Activated CD8-positive, alpha-beta memory T cell treated with anti-CD3 and anti-CD28 coated beads, Interleukin-2, amount 10 ng/mL, durations not matched to agents 7 days and 5 days (primary cell): ENCODE measurements around the gene TNPO3. TPM values are rescaled to one million over a fixed set of nuclear protein-coding genes. Genes with fewer than 3 reads are reported as not detected.
A peak's percentile ranks its signal among the peaks of the same experiment; 100 is the strongest.

Experiments
- ATAC-seq: fragments of 150-1000 bp; cut with Tn5 transposase; one replicate; pipeline ENCODE4 v1.10.0; 2021; ENCODE audit warnings: moderate library complexity
- CTCF ChIA-PET: fragments of 350-600 bp; sonication (Branson Sonifier 250); formaldehyde crosslinking; loops from one replicate; lab custom pipeline; 2021; ENCODE audit warnings: antibody characterized with exemption; lab: Charles Lee
- DNase-seq: peaks from one replicate; pipeline ENCODE4 v3.0.0-alpha.2; 2020
- H3K27ac Mint-ChIP-seq: one replicate; pipeline ENCODE4 v1.8.0; 2021; ENCODE audit warnings: mild to moderate bottlenecking, mixed read lengths
- H3K27me3 Mint-ChIP-seq: one replicate; pipeline ENCODE4 v1.8.0; 2021; ENCODE audit warnings: mixed read lengths
- H3K36me3 Mint-ChIP-seq: one replicate; pipeline ENCODE4 v1.8.0; 2021; ENCODE audit warnings: mild to moderate bottlenecking, mixed read lengths
- H3K4me1 Mint-ChIP-seq: one replicate; pipeline ENCODE4 v1.8.0; 2021; ENCODE audit warnings: mixed read lengths
- H3K4me3 Mint-ChIP-seq: one replicate; pipeline ENCODE4 v1.8.0; 2021; ENCODE audit warnings: mild to moderate bottlenecking, moderate library complexity, mixed read lengths
- H3K9me3 Mint-ChIP-seq: one replicate; pipeline ENCODE4 v1.8.0; 2022; ENCODE audit warnings: low read depth, mixed read lengths
- total RNA-seq, 2 experiments: library from RNA; stranded (reverse); gene quantifications; one replicate each; pipeline ENCODE4 v1.2.3, GENCODE V29; 2021

The TNPO3 gene
- total RNA-seq, 2 experiments from 2014 or later: 51.9 to 55.8 TPM

DNA sequence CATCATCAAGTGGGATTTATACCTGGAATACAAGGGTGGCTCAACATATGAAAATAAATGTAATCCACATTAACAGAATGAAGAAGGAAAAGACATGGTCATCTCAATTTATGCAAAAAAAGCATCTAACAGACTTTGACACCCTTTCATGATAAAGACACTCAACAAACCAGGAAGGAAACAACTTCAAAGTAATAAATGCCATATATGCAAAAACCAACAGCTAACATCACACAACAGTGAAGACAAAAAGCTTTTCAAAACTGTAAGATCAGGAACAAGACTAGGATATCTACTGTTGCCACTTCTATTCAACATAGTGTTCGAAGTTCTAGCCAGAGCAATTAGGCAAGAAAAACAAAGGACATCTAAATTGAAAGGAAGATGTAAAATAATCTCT lies 22.9 kb downstream of the TNPO3 start:
- no peak overlapping the region for H3K4me3 Mint-ChIP-seq
- CTCF ChIA-PET: interaction anchor here (1.4 kb wide), 1 partner anchor 60 kb away, joined by 5 read pairs; no protein-coding TSS in a partner anchor
- H3K27me3 Mint-ChIP-seq: no peaks in the 10 kb centered on the region
- peaks cover 3% of the 10 kb centered on the region for H3K4me1 Mint-ChIP-seq
- DNase-seq (no peak), ATAC-seq (no peak)
- peaks cover 65% of the 10 kb centered on the region for H3K36me3 Mint-ChIP-seq
- H3K9me3 Mint-ChIP-seq: no peaks in the 10 kb centered on the region
- no peak overlapping the region for H3K27ac Mint-ChIP-seq

- no peak for DNase-seq
- no peaks in the 10 kb centered on the region for H3K27me3 Mint-ChIP-seq
- no peak overlapping the region for H3K4me3 Mint-ChIP-seq
- CTCF ChIA-PET: no interaction called here
- H3K36me3 Mint-ChIP-seq: peaks cover 58% of the 10 kb centered on the region
- H3K27ac Mint-ChIP-seq: no peak overlapping the region
- no peak for ATAC-seq
- H3K4me1 Mint-ChIP-seq: peaks cover 3% of the 10 kb centered on the region
- no peaks in the 10 kb centered on the region for H3K9me3 Mint-ChIP-seq
Observed at GRCh38 chr7:129030440-129030839, 24.5 kb downstream of the TNPO3 start.

DNA sequence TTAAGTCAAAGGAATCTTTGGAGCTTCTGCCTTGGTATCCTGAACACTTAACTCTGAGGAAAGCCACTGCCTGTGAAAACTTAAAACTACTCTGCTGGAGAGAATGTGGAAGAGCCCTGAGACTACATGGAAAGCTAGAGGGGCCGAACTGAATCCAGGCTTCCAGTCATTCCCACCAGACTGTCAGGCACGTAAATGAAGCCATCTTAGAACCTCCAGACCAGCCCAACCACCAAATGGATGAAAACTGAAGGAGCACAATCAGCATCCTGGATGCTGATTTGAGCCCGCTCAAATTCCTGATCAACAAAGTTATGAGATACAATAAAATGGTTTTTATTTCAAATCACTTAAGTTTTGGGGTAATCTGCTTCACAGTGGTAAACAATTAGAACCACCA lies 30.8 kb downstream of the TNPO3 start:
- peaks cover 20% of the 10 kb centered on the region for H3K4me1 Mint-ChIP-seq
- H3K4me3 Mint-ChIP-seq: no peak overlapping the region
- CTCF ChIA-PET: interaction anchor here (1.0 to 1.4 kb wide), 3 partner anchors 17 to 67 kb away, joined by 3 read pairs; no protein-coding TSS in a partner anchor
- H3K27me3 Mint-ChIP-seq: no peaks in the 10 kb centered on the region
- ATAC-seq: no peak
- H3K27ac Mint-ChIP-seq: no peak overlapping the region
- DNase-seq: no peak
- peaks cover 19% of the 10 kb centered on the region for H3K36me3 Mint-ChIP-seq
- H3K9me3 Mint-ChIP-seq: no peaks in the 10 kb centered on the region

DNA sequence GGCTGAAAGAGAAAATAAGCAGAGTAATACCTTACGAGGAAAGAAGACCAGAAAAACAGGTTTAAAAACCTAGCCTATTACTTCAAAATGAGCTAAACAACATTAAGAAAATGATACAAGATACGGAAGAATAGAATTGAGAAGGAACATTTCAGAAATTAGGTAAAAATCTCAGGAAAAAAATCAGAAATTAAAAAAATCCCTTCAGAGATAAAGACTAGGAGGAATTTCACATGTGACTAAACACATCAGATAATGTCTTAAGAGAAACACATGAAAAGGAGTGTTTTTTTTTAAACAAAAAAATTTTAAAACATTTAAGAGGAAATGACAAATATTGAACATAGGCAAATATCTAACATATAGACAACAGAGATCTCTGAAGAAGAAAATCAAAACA lies 33.3 kb downstream of the TNPO3 start:
- no peaks in the 10 kb centered on the region for H3K9me3 Mint-ChIP-seq
- peaks cover 13% of the 10 kb centered on the region for H3K36me3 Mint-ChIP-seq
- H3K27ac Mint-ChIP-seq: no peak overlapping the region
- DNase-seq: no peak
- no peak for ATAC-seq
- H3K4me3 Mint-ChIP-seq: no peak overlapping the region
- CTCF ChIA-PET: no interaction called here
- no peaks in the 10 kb centered on the region for H3K27me3 Mint-ChIP-seq
- peaks cover 18% of the 10 kb centered on the region for H3K4me1 Mint-ChIP-seq

- no peak overlapping the region for H3K4me3 Mint-ChIP-seq
- H3K9me3 Mint-ChIP-seq: no peaks in the 10 kb centered on the region
- no peaks in the 10 kb centered on the region for H3K27me3 Mint-ChIP-seq
- CTCF ChIA-PET: interaction anchor here (2.2 to 2.7 kb wide), 2 partner anchors 8 to 74 kb away, joined by 5 to 11 read pairs; no protein-coding TSS in a partner anchor
- no peak for ATAC-seq
- peaks cover 36% of the 10 kb centered on the region for H3K36me3 Mint-ChIP-seq
- peaks cover 10% of the 10 kb centered on the region for H3K4me1 Mint-ChIP-seq
- H3K27ac Mint-ChIP-seq: no peak overlapping the region
- DNase-seq: no peak
Observed at GRCh38 chr7:129017933-129018538, 36.9 kb downstream of the TNPO3 start.

DNA sequence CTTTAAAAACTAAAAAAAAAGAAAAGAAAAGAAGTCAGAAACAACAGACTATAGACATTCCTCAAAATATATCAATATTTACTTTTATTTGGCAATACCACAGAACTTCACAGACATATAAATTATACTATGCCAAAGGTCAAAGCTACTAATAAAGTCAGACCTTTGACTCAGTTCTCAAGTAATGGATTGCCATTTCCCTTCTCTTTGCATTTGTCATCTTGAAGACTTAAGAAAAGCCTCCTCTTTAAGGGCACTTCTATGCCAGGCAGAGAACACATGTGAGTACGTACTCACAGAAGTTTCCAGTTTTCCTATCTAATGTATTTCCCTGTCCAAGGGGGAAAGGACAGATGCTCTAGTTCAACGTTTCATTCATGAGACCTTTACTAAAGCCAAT lies 37.6 kb downstream of the TNPO3 start:
- Mint-ChIP-seq H3K9me3 (no peaks in the 10 kb centered on the region), H3K27me3 (no peaks in the 10 kb centered on the region)
- ATAC-seq: no peak

GRCh38 chr7:129014501-129015101 lies 40.3 kb downstream of the TNPO3 start:
- ATAC-seq (no peak), DNase-seq (no peak)
- Mint-ChIP-seq H3K4me3 (no peak overlapping the region), H3K4me1 (peaks cover 12% of the 10 kb centered on the region), H3K27ac (no peak overlapping the region), H3K36me3 (peaks cover 50% of the 10 kb centered on the region), H3K9me3 (no peaks in the 10 kb centered on the region), H3K27me3 (no peaks in the 10 kb centered on the region)
- CTCF ChIA-PET: no interaction called here

More for the DNA sequence above, 37.6 kb downstream of the TNPO3 start:
- Mint-ChIP-seq H3K36me3 (peaks cover 40% of the 10 kb centered on the region), H3K4me1 (peaks cover 10% of the 10 kb centered on the region), H3K4me3 (no peak overlapping the region), H3K27ac (no peak overlapping the region)
- CTCF ChIA-PET: interaction anchor here (2.7 kb wide), 1 partner anchor 74 kb away, joined by 11 read pairs; no protein-coding TSS in a partner anchor
- DNase-seq: no peak

DNA sequence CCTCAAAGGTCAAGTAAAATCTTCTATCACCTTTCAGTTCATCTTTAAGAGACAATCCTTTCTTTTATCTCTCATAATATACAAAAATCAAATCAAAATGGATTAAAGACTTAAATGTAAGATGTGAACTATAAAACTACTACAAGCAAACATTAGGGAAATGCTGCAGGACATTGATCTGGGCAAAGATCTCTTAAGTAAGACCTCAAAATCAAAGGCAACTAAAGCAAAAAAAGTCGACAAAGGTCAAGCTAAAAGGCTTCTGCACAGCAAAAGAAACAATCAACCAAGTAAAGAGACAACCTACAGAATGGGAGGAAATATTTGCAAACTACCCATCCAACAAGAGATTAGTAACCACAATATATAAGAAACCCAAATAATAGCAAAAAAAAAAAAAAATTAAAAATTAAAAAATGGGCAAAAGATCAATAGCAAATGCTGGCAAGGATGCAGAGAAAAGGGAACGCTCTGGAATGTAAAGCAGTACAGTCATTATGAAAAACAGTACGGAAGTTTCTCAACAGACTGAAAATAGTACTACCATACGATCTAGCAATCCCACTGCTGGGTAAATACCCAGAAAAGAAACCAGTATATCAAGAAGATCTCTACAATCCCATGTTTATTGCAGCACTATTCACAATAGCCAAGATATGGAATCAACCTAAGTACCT lies 41.7 kb downstream of the TNPO3 start:
- CTCF ChIA-PET: no interaction called here
- no peak overlapping the region for H3K4me3 Mint-ChIP-seq
- H3K27ac Mint-ChIP-seq: no peak overlapping the region
- no peak for DNase-seq
- H3K36me3 Mint-ChIP-seq: peaks cover 61% of the 10 kb centered on the region
- peaks cover 23% of the 10 kb centered on the region for H3K4me1 Mint-ChIP-seq
- H3K9me3 Mint-ChIP-seq: no peaks in the 10 kb centered on the region
- ATAC-seq: no peak
- H3K27me3 Mint-ChIP-seq: no peaks in the 10 kb centered on the region

DNA sequence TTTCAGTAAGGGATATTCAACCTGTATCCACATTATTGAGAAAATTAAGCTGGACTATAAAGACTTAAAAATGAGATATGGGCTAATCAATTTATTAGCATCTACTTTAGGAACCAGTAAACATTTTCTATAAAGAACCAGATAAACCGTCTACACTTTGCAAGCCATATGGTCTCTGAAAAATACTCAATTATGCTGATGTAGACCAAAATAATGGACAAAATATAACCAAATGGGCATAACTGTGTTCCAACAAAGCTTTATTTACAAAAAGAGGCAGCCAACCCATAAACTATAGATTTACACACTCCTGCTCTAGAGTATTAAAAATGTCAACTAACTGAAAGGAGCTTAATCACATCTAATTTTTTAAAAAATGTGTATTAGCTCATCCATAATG lies 42.3 kb downstream of the TNPO3 start:
- Mint-ChIP-seq H3K4me3 (no peak overlapping the region), H3K27ac (no peak overlapping the region), H3K27me3 (no peaks in the 10 kb centered on the region), H3K9me3 (no peaks in the 10 kb centered on the region), H3K4me1 (peaks cover 25% of the 10 kb centered on the region), H3K36me3 (peaks cover 63% of the 10 kb centered on the region)
- CTCF ChIA-PET: no interaction called here
- DNase-seq: no peak
- ATAC-seq: no peak

DNA sequence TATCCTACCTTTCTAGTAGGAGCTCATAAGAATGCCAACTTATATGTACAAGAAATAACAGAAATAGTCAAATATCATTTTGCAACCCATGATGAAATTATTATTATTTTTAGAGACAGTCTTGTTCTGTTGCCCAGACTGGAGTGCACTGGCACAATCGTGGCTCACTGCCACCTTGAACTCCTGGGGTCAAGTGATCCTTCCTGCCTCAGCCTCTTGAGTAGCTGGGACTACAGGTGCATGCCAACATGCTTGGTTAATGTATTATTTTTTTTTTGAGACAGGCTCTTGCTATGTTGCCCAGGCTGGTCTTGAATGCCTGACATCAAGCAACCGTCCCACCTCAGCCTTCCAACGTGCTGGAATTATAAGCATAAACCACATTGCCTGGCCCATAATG lies 44.8 kb downstream of the TNPO3 start:
- Mint-ChIP-seq H3K36me3 (peaks cover 63% of the 10 kb centered on the region), H3K27ac (no peak overlapping the region), H3K4me1 (peaks cover 31% of the 10 kb centered on the region), H3K27me3 (no peaks in the 10 kb centered on the region), H3K9me3 (no peaks in the 10 kb centered on the region), H3K4me3 (no peak overlapping the region)
- ATAC-seq (no peak), DNase-seq (no peak)
- CTCF ChIA-PET: interaction anchor here (2.2 kb wide), 1 partner anchor 9 kb away, joined by 5 read pairs; no protein-coding TSS in a partner anchor

- H3K4me3 Mint-ChIP-seq: no peak overlapping the region
- CTCF ChIA-PET: interaction anchor here (1.3 to 2.2 kb wide), 2 partner anchors 10 to 82 kb away, joined by 5 to 7 read pairs; no protein-coding TSS in a partner anchor
- no peaks in the 10 kb centered on the region for H3K9me3 Mint-ChIP-seq
- DNase-seq: peak; percentile 40
- H3K27me3 Mint-ChIP-seq: no peaks in the 10 kb centered on the region
- H3K4me1 Mint-ChIP-seq: peaks cover 31% of the 10 kb centered on the region
- no peak overlapping the region for H3K27ac Mint-ChIP-seq
- no peak for ATAC-seq
- H3K36me3 Mint-ChIP-seq: peaks cover 62% of the 10 kb centered on the region
Observed at GRCh38 chr7:129009437-129009836, 45.5 kb downstream of the TNPO3 start.

- ATAC-seq (peak; percentile 23), DNase-seq (no peak)
- CTCF ChIA-PET: interaction anchor here (1.3 to 2.2 kb wide), 2 partner anchors 10 to 83 kb away, joined by 5 to 7 read pairs; no protein-coding TSS in a partner anchor
- no peaks in the 10 kb centered on the region for H3K9me3 Mint-ChIP-seq
- H3K27ac Mint-ChIP-seq: peak overlapping the region; percentile 71
- H3K4me3 Mint-ChIP-seq: no peak overlapping the region
- no peaks in the 10 kb centered on the region for H3K27me3 Mint-ChIP-seq
- H3K4me1 Mint-ChIP-seq: peaks cover 31% of the 10 kb centered on the region
- H3K36me3 Mint-ChIP-seq: peaks cover 62% of the 10 kb centered on the region
Observed at GRCh38 chr7:129008645-129009414, 46.1 kb downstream of the TNPO3 start.

DNA sequence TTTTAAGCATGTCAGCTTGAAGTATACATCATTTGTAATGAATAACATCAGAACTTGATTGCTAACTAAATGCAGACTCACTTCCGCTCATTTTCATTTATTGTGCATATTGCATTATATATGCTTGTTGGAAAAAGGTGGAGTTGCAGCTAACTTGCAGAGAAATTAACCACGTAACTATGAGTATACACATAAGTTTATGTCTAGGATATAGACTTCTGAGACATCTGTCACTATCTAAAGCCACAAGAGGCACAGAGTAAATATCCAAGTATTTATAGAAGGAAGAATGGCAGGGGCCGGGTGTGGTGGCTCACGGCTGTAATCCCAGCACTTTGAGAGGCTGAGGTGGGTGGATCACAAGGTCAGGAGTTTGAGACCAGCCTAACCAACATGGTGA lies 47.3 kb downstream of the TNPO3 start:
- CTCF ChIA-PET: interaction anchor here (0.6 to 0.9 kb wide), 3 partner anchors 16 to 84 kb away, joined by 3 read pairs; no protein-coding TSS in a partner anchor
- peaks cover 54% of the 10 kb centered on the region for H3K36me3 Mint-ChIP-seq
- H3K4me3 Mint-ChIP-seq: no peak overlapping the region
- DNase-seq (no peak), ATAC-seq (no peak)
- H3K27ac Mint-ChIP-seq: no peak overlapping the region
- peaks cover 26% of the 10 kb centered on the region for H3K4me1 Mint-ChIP-seq
- H3K9me3 Mint-ChIP-seq: no peaks in the 10 kb centered on the region
- H3K27me3 Mint-ChIP-seq: no peaks in the 10 kb centered on the region
